Sigmoid colon (tissue), 3 donors: ENCODE measurements around the gene CBFA2T2.

Source experiments
- CTCF ChIP-seq, 4 experiments: fragments of 450-650 bp in 3 of 4; fragments of 200-600 bp in 1 of 4; IDR thresholded peaks; one replicate each; pipeline ENCODE4 v1.5.1; 2016 to 2019; ENCODE audit warnings: antibody characterized with exemption in 4 of 4, mild to moderate bottlenecking in 3 of 4, moderate library complexity in 2 of 4
- POLR2A ChIP-seq, 2 donors: fragments of 450-650 bp; IDR thresholded peaks; one replicate each; pipeline ENCODE4 v1.6.1; 2016; ENCODE audit warnings: antibody characterized with exemption in 2 of 2, mild to moderate bottlenecking in 2 of 2, moderate library complexity in 2 of 2

GRCh38 chr20:33651562-33652048 is 161.7 kb downstream of the CBFA2T2 start:
- TF ChIP-seq CTCF (IDR thresholded peaks at IDR 0.05) (no peak), POLR2A (IDR thresholded peaks at IDR 0.05) (no peak)
